A204.1 (cell line): ENCODE measurements around the gene RSAD2.
"Not testable (repeated sequence)": the region's sequence is repeated elsewhere in the genome, so short reads cannot be mapped to it uniquely, and the experiment has no call there.

Experiments used
- FAIRE-seq: peaks from 2 replicates; lab custom pipeline; 2012; peaks lifted over from hg19 to GRCh38; lab: Jason Lieb, UNC

Gene RSAD2

GRCh38 chr2:6877402-6878304, at the start of gene RSAD2:
RSAD2 (plus strand) TSS chr2:6877777; CDS start chr2:6877801, 24 bp downstream.
- FAIRE-seq = no peak

- peak; percentile 85 for FAIRE-seq
These were observed 49.3 kb upstream of the RSAD2 start for GRCh38 chr2:6828299-6828584.

- no peak for FAIRE-seq
These were observed 46.3 kb upstream of the RSAD2 start for GRCh38 chr2:6831229-6831628.

- FAIRE-seq = no peak
These were observed 44.8 kb upstream of the RSAD2 start for GRCh38 chr2:6832596-6833299.

GRCh38 chr2:6833300-6833604, 44.3 kb upstream of the RSAD2 start:
- no peak for FAIRE-seq

GRCh38 chr2:6834163-6834562, 43.4 kb upstream of the RSAD2 start:
- no peak for FAIRE-seq

- FAIRE-seq = no peak
These were observed 42.1 kb upstream of the RSAD2 start for GRCh38 chr2:6835467-6835866.

- no peak for FAIRE-seq
These were observed 38.8 kb upstream of the RSAD2 start for GRCh38 chr2:6838673-6839319.

- FAIRE-seq = no peak
These were observed 35.9 kb upstream of the RSAD2 start for GRCh38 chr2:6841537-6842287.

GRCh38 chr2:6845312-6845711, 32.3 kb upstream of the RSAD2 start:
- FAIRE-seq = no peak

GRCh38 chr2:6845903-6846302, 31.7 kb upstream of the RSAD2 start:
- no peak for FAIRE-seq

GRCh38 chr2:6846540-6846939, 31.0 kb upstream of the RSAD2 start:
- FAIRE-seq = no peak

- FAIRE-seq = no peak
These were observed 30.5 kb upstream of the RSAD2 start for GRCh38 chr2:6846967-6847681.

GRCh38 chr2:6852195-6852594, 25.4 kb upstream of the RSAD2 start:
- no peak for FAIRE-seq

GRCh38 chr2:6854416-6854815, 23.2 kb upstream of the RSAD2 start:
- no peak for FAIRE-seq

- no peak for FAIRE-seq
These were observed 21.6 kb upstream of the RSAD2 start for GRCh38 chr2:6855860-6856547.

GRCh38 chr2:6856548-6856920, 21.0 kb upstream of the RSAD2 start:
- no peak for FAIRE-seq

GRCh38 chr2:6858466-6859027, 19.0 kb upstream of the RSAD2 start:
- not testable (repeated sequence) for FAIRE-seq

- no peak for FAIRE-seq
These were observed 17.3 kb upstream of the RSAD2 start for GRCh38 chr2:6860296-6860695.

- no peak for FAIRE-seq
These were observed 13.8 kb upstream of the RSAD2 start for GRCh38 chr2:6863792-6864191.

- FAIRE-seq = no peak
These were observed 13.3 kb upstream of the RSAD2 start for GRCh38 chr2:6864231-6864754.
